Spleen (tissue), 3 donors: ENCODE measurements around the gene FUT8.
"Not testable (repeated sequence)": the region's sequence is repeated elsewhere in the genome, so short reads cannot be mapped to it uniquely, and the experiment has no call there.

Experiments
- POLR2A ChIP-seq, 3 donors: fragments of 450-650 bp; IDR thresholded peaks; one replicate each; pipeline ENCODE4 v1.5.1; 2017; ENCODE audit warnings: antibody characterized with exemption in 3 of 3, mild to moderate bottlenecking in 1 of 3
- POLR2AphosphoS5 ChIP-seq, 3 donors: sonication (generic); formaldehyde crosslinking; IDR thresholded peaks; one replicate each; pipeline ENCODE4 v1.5.1; 2017; ENCODE audit warnings: antibody characterized with exemption in 3 of 3

GRCh38 chr14:65717384-65717915 is 304.9 kb downstream of the FUT8 start:
- TF ChIP-seq POLR2AphosphoS5, POLR2A (IDR thresholded peaks at IDR 0.05): not testable (repeated sequence)
